CD4-positive, alpha-beta T cell treated with Interleukin-2 at 100 ng/mL for 4 hours (primary cell): ENCODE data around the gene NUDT14.

ENCODE experiments used
- DNase-seq: peaks from one replicate; pipeline ENCODE4 v3.0.0-alpha.2; 2020; ENCODE audit warnings: low spot score

NUDT14 gene

GRCh38 chr14:105180592-105181548, at the start of gene NUDT14:
Gene NUDT14 (minus strand): TSS chr14:105181312. CDS start chr14:105181209, 103 bp downstream.
- DNase-seq, result peak; percentile 93

GRCh38 chr14:105229099-105229655, 48.1 kb upstream of the NUDT14 start:
- no peak for DNase-seq

- no peak for DNase-seq
These were observed 47.5 kb upstream of the NUDT14 start for GRCh38 chr14:105228562-105228961.

DNA sequence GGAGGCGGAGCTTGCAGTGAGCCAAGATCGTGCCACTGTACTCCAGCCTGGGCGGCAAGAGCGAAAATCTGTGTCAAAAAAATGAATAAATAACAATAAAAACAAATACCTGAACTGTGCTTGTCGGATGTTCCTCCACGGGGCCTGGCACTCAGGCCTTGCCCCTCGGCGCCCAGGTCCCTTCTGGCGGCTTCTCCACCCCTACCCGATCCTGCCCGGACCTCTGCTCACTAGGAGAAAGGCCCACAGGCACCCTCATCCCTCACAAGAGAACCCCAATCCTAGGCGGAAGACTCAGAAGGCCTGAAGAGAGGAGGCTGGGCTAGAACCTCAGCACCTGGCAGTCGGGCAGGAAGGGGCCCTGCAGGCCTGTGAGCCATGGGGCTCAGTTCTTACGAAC, 46.2 kb upstream of the NUDT14 start:
- DNase-seq, result no peak

- DNase-seq, result no peak
These were observed 45.1 kb upstream of the NUDT14 start for GRCh38 chr14:105226198-105226597.

DNA sequence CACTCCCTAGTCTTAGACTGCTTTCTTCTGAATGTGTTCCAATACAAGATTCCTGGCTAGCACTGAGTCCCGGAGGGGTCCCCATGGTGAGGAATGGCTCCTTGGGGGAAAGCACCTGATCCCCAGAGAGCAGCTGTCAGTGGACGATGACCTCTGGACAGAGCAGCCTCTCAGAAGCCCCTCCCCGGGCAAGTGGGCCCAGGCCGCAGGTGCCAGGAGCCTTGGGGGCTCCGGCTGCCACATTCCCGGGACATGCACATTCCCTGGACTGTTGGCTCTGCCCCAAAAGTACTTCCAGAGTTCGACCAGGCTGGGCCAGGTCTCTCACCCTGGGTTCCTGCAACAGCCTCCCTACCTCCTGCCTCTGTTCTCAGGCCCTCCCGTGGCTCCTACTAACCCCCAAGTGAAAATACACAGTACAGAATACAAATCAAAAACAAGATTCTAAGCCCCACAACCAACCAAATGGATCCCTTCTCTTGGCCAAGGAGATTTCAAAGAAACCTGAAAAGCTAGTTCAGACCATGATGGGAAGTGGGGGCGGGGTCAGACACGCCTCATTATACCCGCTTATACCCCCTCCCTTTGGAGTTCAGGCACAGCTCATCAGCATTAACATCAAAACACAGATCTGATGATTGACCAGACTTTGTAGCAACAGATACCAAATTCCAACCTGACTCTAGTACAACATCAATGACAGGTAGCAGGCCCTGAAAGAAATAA, 43.9 kb upstream of the NUDT14 start:
- DNase-seq, result no peak

GRCh38 chr14:105223770-105224544, 42.8 kb upstream of the NUDT14 start:
- no peak for DNase-seq

- DNase-seq, result no peak
These were observed 42.1 kb upstream of the NUDT14 start for GRCh38 chr14:105223260-105223659.

- no peak for DNase-seq
These were observed 40.6 kb upstream of the NUDT14 start for GRCh38 chr14:105221598-105222178.

DNA sequence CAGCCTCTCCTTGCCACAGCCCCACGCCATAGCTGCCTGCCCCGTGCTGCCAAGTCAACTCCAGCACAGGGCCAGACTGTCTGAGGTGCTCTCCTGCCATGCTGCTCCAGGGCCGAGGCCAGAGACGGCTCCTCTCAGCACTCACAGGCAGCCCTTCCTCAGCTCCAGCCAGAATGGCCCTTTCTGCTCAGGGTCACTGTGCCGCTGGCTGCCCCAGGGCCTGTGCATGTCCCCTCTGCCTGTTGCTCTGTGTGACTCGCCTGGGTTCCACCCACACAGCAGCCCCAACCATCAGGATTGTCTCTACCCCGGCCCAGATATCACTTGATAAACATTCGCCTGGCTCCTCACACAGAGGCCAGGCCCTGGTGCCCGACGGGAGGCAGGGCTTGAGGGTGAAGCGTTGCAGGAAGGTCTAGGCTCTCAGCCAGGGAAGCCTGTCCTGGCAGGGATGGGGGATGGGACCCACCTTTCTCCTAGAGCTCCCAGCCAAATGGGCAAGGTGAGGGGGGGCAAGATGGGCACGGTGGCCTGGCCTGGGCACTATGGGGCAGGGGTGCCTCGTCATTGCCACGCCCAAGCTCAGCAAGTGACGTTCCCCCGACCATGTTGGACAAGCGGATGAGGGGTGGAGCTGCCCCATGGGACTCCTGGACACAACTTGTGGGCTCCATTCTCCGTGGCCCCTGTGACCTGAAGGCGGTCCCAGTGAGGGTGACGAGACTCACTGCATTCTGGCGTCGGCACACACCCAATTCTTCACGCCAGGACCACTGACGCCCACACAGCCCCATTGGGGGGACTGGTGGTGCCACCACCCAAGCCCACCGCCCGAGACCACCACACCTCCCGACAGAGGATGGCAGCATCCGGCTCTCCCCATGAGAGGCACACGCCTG, 39.8 kb upstream of the NUDT14 start:
- no peak for DNase-seq

GRCh38 chr14:105219753-105220152, 38.6 kb upstream of the NUDT14 start:
- no peak for DNase-seq

DNA sequence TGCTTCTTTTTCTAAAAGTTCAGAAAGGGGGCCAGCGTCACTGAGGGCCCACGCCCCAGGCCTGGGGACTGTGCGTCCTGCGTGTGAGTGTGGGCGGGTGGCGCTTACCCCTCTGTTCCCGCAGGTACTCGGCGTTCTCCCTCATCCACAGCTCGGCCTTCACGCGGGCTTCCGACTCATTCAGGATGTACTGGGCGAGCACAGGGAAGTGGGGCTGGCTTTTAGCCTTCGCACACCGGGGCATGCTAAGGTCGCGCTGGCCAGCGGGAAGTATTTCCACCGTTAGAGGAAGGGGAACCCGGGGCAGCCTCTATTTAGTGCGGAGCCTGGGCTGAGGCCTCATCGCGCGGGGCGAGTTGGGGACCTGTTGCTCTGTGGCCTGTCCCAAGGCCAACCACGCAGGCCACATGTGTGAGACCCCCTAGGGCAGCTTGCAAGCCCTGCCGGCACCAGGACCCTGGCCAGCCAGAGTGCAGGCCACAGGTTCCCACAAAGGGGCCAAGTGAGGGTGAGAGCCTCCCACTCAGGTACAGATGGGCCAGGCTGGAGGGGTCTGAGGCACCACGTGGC, 38.0 kb upstream of the NUDT14 start:
- DNase-seq, result no peak

- no peak for DNase-seq
These were observed 37.5 kb upstream of the NUDT14 start for GRCh38 chr14:105218611-105219010.

GRCh38 chr14:105217774-105218173, 36.7 kb upstream of the NUDT14 start:
- no peak for DNase-seq

- DNase-seq, result no peak
These were observed 35.6 kb upstream of the NUDT14 start for GRCh38 chr14:105216490-105217247.

DNA sequence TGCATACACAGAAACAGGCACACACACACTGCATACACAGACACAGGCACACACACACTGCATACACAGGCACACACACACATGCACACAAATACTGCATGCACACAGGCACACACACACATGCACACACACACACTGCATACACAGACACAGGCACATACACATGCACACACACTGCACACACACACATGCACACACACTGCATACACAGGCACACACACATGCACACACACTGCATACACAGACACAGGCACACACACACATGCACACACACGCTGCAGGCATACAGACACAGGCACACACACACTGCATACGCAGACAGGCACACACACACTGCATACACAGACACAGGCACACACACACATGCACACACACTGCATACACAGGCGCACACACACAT, 34.5 kb upstream of the NUDT14 start:
- no peak for DNase-seq

DNA sequence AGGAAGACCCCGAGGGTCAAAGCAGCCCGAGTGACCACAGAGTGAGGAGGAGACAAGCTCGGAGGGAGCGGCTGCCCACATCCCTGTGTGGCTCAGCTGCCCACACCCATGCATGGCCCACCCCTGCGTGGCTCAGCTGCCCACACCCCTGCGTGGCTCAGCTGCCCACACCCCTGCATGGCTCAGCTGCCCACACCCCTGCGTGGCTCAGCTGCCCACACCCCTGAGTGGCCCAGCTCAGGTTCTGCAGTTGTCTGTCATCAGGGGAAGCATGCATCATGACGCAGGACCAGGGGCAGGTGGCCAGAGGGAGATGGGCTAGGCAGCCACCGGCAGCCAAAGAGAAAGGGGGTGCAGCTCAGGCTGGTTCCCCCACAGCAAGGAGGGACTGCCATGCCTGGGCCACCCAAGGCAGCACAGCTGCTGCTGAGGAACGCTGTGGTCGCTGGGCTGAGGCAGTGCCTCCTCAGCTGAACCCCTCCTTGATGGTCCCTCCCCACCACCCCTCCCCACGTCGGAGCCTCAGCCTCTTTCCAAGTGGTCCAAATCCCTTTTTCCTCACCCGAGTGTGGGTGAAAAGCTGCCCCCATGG, 33.3 kb upstream of the NUDT14 start:
- no peak for DNase-seq

- no peak for DNase-seq
These were observed 32.2 kb upstream of the NUDT14 start for GRCh38 chr14:105213361-105213760.
